HG03066 (cell line): Measurements from ENCODE around the gene HNRNPUL2.

Experiments
- ATAC-seq: cut with Tn5 transposase; IDR thresholded peaks from one replicate; pipeline ENCODE4 v1.9.1; 2021; ENCODE audit warnings: low read depth; ENCODE audit not compliant: unreplicated experiment

The HNRNPUL2 gene

DNA sequence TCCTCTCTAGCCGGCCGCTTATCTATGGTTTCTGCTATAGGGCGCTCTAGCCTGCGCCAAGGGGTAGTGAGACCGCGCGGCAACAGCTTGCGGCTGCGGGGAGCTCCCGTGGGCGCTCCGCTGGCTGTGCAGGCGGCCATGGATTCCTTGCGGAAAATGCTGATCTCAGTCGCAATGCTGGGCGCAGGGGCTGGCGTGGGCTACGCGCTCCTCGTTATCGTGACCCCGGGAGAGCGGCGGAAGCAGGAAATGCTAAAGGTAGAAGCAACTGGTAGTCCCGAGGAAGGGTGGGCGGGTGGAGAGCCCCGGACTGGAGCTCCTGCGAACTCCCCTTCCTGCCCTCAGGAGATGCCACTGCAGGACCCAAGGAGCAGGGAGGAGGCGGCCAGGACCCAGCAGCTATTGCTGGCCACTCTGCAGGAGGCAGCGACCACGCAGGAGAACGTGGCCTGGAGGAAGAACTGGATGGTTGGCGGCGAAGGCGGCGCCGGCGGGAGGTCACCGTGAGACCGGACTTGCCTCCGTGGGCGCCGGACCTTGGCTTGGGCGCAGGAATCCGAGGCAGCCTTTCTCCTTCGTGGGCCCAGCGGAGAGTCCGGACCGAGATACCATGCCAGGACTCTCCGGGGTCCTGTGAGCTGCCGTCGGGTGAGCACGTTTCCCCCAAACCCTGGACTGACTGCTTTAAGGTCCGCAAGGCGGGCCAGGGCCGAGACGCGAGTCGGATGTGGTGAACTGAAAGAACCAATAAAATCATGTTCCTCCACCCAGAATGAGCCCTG is 55.5 kb downstream of the HNRNPUL2 start, which contains the start of the genes LBHD1 and UQCC3:
Gene LBHD1, minus strand, starts transcription at position 660 of the 782 bp plus-strand sequence. CDS start 2,236 bp downstream, outside the sequence.
Gene UQCC3, plus strand, starts transcription at position 66 of the 782 bp plus-strand sequence. Its CDS starts 73 bp downstream, at position 139.
- peak; percentile 64 for ATAC-seq

DNA sequence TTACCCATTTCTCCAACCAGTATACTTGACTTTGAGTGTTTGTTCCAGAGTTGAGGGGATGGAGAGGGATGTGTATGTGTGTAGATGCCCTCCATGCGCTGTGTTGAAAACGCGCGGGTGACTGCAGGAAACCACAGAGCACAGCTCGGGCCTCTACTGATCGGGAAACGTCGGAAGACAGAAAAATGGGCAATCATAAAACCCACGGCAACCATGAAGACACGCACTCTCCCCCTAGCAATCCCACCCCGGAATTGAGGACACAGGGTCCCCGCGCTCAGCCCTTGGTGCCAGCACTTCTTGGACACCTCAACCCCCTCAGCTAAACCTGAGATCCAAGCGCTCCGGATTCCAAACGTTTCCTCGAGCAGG is 56.0 kb downstream of the HNRNPUL2 start:
- no peak for ATAC-seq

DNA sequence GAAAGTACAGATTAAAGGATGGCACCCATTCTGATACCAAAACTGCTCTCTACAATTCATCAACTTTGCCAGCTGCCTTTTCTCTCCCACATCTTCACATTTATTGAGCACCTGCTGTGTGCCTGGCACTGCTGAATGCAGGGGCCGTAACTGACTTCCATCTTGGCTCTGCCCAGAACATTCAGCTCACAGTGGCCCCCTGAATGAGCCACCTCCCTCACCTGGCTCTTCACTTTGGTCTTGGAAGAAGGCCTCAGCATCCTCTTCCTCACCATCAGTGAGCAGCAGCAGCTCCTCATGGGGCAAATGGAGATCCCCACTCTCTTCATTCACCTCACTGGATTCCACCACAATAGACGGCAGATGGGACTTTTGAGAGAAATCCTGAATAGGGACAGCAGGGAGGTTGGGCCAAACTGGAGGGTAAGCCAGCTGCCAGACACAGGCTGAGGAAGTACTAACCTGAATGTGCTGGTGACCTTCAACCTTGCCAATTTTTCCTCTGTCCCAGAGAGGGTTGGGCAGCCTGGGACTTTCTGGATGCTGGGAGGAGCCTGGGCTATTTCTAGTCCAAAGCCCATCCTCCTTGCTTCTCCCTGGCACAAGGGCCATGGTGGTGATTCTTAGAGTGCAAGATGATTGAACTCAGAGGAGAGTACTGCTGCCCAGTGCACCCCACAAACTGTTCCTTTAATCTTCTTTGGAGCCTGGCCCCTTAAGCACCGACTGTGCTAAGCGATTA is 57.7 kb downstream of the HNRNPUL2 start:
- no peak for ATAC-seq

GRCh38 chr11:62667460-62667859 is 59.8 kb downstream of the HNRNPUL2 start:
- no peak for ATAC-seq

DNA sequence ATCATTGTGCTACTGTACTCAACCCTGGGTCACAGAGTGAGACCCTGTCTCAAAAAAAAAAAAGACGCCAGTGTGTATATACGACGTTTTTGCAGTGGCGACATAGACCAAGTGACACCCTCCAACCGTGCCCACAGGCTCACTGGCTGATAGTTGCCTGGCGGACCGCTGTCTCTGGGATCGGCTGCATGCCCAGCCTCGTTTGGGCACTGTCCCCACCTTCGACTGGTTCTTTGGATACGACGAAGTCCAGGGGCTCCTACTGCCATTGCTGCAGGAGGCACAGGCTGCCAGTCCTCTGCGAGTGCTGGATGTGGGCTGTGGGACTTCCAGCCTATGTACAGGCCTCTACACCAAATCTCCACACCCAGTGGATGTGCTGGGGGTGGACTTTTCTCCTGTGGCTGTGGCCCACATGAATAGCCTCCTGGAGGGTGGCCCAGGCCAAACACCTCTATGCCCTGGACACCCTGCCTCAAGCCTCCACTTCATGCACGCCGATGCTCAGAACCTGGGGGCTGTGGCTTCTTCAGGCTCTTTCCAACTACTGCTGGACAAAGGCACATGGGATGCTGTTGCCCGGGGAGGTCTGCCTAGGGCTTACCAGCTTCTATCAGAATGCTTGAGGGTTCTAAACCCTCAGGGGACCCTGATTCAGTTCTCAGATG is 60.9 kb downstream of the HNRNPUL2 start:
- ATAC-seq, result no peak

- peak; percentile 17 for ATAC-seq
Observed at GRCh38 chr11:62665599-62666258, 61.5 kb downstream of the HNRNPUL2 start.

DNA sequence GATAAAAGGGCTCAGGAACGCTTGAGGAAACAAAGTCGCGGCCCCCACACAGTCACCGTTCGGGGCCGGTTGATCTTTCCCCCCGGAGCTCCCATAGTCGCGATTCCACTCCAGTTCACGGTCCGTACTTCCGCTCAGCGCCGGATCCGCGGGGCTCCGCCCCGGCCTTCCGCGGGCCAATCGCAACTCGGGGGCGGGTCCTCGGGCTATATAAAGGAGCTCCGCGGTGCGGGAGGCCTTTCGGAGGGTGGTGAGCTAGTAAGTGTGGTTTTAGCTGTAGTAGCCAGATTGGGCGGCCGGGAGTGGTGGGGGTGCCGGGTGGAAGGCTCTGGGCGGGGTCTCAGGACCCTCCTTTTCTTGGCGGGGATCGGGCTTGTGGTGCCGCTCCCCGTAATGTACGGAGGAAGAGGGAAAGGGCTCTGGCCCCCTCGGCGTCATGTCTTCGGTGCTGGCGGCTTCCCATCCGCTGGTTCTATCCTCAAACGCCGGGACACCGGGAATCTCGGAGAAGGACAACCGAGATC is 62.1 kb downstream of the HNRNPUL2 start, which contains the start of the genes C11orf98 and CSKMT:
Gene C11orf98, minus strand, starts transcription at position 136 of the 524 bp plus-strand sequence. Its CDS starts 41 bp downstream, at position 95.
Gene CSKMT, plus strand, starts transcription at position 238 of the 524 bp plus-strand sequence. CDS start 568 bp downstream, outside the sequence.
- ATAC-seq, result peak; percentile 82

- peak; percentile 27 for ATAC-seq
Observed at GRCh38 chr11:62664405-62665074, 62.7 kb downstream of the HNRNPUL2 start.
